ENCODE data around the gene HSD17B12.

The HSD17B12 gene

DNA sequence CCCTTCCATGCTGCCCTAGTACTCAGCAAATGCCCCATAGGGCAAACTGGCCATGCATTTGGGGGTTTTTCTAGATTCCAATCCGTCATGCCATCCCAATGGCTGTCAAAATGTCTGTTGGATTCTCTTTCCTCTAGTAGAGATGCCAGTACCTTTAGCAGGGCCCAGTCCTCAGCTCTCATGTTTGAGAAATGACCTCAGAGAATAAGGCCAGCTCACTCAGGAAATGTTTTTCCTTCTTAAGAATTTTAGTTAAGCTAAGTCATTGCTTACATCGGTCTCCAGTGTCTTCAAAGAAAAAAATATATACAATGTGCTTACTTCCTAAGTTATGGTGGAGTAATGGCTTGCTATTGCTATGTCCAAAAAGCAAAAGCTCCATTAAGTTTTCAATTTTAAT is 186.0 kb downstream of the HSD17B12 start:
- Histone ChIP-seq H3K36me3 (no peaks in the 10 kb centered on the region), H3K27ac (no peak overlapping the region)

DNA sequence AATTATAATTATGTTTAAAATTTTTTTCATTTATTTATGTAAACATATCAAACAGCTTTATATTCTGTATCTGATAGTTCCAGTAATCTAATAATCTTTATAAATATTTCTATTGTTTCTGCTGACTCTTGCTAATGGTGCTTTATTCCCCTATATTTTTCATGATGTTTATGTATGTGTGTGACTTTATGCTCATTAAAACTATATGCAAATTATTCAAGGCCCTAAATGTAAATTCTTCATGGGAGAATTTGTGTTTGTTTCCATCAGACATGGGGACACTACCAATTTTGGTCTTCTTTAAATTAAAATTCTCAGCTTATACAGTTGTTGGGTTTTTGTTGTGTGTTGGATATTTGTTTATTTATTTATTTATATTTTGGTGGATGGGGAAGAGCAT is 186.4 kb downstream of the HSD17B12 start:
- no peaks in the 10 kb centered on the region for H3K9me3 ChIP-seq (ENCODE audit: severe bottlenecking)
- H3K27me3 ChIP-seq (ENCODE audit: insufficient read depth, low read depth, severe bottlenecking), result peaks cover 22% of the 10 kb centered on the region
- TF ChIP-seq, protein P1, sequence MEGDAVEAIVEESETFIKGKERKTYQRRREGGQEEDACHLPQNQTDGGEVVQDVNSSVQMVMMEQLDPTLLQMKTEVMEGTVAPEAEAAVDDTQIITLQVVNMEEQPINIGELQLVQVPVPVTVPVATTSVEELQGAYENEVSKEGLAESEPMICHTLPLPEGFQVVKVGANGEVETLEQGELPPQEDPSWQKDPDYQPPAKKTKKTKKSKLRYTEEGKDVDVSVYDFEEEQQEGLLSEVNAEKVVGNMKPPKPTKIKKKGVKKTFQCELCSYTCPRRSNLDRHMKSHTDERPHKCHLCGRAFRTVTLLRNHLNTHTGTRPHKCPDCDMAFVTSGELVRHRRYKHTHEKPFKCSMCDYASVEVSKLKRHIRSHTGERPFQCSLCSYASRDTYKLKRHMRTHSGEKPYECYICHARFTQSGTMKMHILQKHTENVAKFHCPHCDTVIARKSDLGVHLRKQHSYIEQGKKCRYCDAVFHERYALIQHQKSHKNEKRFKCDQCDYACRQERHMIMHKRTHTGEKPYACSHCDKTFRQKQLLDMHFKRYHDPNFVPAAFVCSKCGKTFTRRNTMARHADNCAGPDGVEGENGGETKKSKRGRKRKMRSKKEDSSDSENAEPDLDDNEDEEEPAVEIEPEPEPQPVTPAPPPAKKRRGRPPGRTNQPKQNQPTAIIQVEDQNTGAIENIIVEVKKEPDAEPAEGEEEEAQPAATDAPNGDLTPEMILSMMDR (IDR thresholded peaks at IDR 0.05; ENCODE audit: low read depth, low read length), result no peak
- no peaks in the 10 kb centered on the region for H3K36me3 ChIP-seq
- H3K27ac ChIP-seq, result no peak overlapping the region
- no peak overlapping the region for H3K4me3 ChIP-seq (ENCODE audit: low read depth, low read length)
- DNase-seq, result no peak

More for the DNA sequence above, 186.0 kb downstream of the HSD17B12 start:
- no peaks in the 10 kb centered on the region for H3K9me3 ChIP-seq (ENCODE audit: severe bottlenecking)
- TF ChIP-seq, protein P1 (IDR thresholded peaks at IDR 0.05; ENCODE audit: low read depth, low read length), result no peak
- H3K4me3 ChIP-seq (ENCODE audit: low read depth, low read length), result no peak overlapping the region
- peaks cover 19% of the 10 kb centered on the region for H3K27me3 ChIP-seq (ENCODE audit: insufficient read depth, low read depth, severe bottlenecking)
- DNase-seq, result no peak

DNA sequence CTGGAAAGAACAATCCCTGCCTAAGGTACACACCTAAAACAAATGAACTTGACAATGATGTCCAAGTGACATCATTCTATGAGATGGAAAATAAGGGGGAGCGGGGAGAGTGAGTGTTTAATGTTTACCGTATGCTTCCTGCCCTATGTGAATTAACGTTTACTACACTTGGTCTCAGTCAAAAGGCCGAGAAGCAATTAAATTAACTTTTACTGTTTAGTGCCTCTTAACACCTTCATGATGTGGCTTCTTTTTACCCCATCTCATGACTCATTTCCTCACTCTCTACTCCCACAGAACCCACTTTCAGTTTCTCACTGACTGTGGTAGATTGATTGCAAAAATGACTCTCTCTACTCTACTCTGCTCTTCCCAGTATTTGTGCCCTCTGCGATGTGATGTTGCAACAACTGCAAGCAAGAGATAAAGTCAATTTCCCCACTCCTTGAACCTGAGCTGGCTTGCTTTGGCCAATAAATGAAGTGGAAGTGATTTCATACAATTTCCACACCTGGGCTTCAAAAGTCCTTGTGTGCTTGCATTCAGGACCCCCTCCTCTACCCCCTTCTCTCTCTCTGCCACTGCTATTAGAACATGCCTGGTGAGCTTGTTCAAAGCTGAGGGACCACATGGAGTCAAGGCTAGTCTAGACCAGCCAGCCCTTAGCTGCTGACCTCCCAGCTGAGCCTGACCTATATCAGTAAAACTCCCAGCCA is 188.5 kb downstream of the HSD17B12 start:
- no peaks in the 10 kb centered on the region for H3K9me3 ChIP-seq (ENCODE audit: severe bottlenecking)
- no peaks in the 10 kb centered on the region for H3K36me3 ChIP-seq
- no peak overlapping the region for H3K4me3 ChIP-seq (ENCODE audit: low read depth, low read length)
- no peak overlapping the region for H3K27ac ChIP-seq
- TF ChIP-seq, protein P1 (IDR thresholded peaks at IDR 0.05; ENCODE audit: low read depth, low read length), result no peak
- DNase-seq, result no peak
- peaks cover 38% of the 10 kb centered on the region for H3K27me3 ChIP-seq (ENCODE audit: insufficient read depth, low read depth, severe bottlenecking)

DNA sequence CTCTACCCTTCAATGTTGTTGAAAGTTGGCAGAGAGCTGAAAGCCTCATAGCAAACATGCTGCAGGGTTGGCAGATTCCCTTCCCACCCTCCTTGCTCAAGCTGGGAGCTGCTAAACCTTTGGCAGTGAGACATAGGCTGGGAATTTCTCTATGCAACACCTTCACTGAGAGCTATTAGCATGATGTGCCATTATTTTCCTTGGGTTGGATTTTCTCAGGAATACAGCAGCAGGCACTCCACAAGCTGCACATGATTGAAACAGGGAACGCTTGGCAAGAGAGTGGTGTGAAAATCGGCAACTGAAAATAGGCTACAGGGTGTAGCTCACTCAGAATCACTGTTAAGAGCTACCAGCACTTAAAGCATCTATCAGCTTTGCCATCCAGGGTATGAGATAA is 190.5 kb downstream of the HSD17B12 start:
- peaks cover 47% of the 10 kb centered on the region for H3K27me3 ChIP-seq (ENCODE audit: insufficient read depth, low read depth, severe bottlenecking)
- no peak overlapping the region for H3K27ac ChIP-seq
- H3K9me3 ChIP-seq (ENCODE audit: severe bottlenecking), result no peaks in the 10 kb centered on the region
- H3K36me3 ChIP-seq, result no peaks in the 10 kb centered on the region
- no peak overlapping the region for H3K4me3 ChIP-seq (ENCODE audit: low read depth, low read length)
- TF ChIP-seq, protein P1 (IDR thresholded peaks at IDR 0.05; ENCODE audit: low read depth, low read length), result no peak
- DNase-seq, result no peak

DNA sequence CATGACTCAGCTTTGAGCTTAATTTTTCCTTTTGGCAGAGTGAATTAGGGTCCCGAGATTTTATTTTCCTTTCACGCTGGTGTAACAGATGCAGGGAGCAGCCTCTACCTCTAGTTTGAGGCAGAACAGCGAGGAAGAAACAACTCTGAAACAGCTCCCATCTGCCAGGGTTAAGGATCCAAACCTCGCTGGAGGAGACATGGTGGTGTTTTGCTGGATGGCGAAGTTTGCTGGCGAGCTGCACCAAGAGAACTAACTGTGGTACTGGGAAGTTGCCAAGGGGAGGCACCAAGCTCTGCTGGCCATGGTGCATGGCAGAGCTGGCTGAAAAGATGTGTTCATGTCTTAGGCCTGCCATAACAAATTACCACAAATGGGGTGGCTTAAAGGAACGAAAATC is 192.5 kb downstream of the HSD17B12 start:
- DNase-seq, result no peak
- TF ChIP-seq, protein P1 (IDR thresholded peaks at IDR 0.05; ENCODE audit: low read depth, low read length), result no peak
- H3K4me3 ChIP-seq (ENCODE audit: low read depth, low read length), result no peak overlapping the region
- no peaks in the 10 kb centered on the region for H3K9me3 ChIP-seq (ENCODE audit: severe bottlenecking)
- H3K36me3 ChIP-seq, result no peaks in the 10 kb centered on the region
- H3K27ac ChIP-seq, result no peak overlapping the region
- H3K27me3 ChIP-seq (ENCODE audit: insufficient read depth, low read depth, severe bottlenecking), result peaks cover 56% of the 10 kb centered on the region

DNA sequence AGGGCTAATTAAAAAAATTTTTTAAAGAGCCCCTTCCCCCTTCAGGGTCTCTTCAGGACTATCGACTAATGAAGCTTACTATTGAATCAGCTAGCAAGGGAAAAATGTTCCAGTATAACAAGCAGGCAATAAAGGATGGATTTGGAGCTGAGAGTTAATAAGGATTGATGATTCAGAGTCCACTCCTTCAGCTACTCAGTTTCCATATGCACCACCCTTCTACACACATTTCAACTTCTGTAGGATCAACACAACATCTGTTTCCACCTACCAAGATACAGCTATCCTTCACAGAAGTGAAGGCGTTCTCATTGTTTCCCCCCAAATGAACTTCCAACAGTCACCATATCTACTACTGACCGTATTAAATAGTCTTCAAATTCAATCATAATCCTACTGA is 193.5 kb downstream of the HSD17B12 start:
- H3K9me3 ChIP-seq (ENCODE audit: severe bottlenecking), result no peaks in the 10 kb centered on the region
- DNase-seq, result no peak
- no peak overlapping the region for H3K27ac ChIP-seq
- peaks cover 61% of the 10 kb centered on the region for H3K27me3 ChIP-seq (ENCODE audit: insufficient read depth, low read depth, severe bottlenecking)
- TF ChIP-seq, protein P1 (IDR thresholded peaks at IDR 0.05; ENCODE audit: low read depth, low read length), result no peak
- H3K36me3 ChIP-seq, result no peaks in the 10 kb centered on the region
- no peak overlapping the region for H3K4me3 ChIP-seq (ENCODE audit: low read depth, low read length)

Measured in WERI-Rb-1 (cell line).